Stimulated activated CD4-positive, alpha-beta T cell treated with anti-CD3 and anti-CD28 coated beads, Interleukin-1b, Interleukin-23, amount 100 ng/mL, for 24 hours (primary cell): ENCODE data around the gene CHCHD4.
A peak's percentile ranks its signal among the peaks of the same experiment; 100 is the strongest.

ENCODE experiments used
- DNase-seq, 4 experiments: peaks; one replicate each; pipeline ENCODE4 v3.0.0-alpha.2; 2020; ENCODE audit warnings: low read depth in 4 of 4, low spot score in 1 of 4

The CHCHD4 gene

DNA sequence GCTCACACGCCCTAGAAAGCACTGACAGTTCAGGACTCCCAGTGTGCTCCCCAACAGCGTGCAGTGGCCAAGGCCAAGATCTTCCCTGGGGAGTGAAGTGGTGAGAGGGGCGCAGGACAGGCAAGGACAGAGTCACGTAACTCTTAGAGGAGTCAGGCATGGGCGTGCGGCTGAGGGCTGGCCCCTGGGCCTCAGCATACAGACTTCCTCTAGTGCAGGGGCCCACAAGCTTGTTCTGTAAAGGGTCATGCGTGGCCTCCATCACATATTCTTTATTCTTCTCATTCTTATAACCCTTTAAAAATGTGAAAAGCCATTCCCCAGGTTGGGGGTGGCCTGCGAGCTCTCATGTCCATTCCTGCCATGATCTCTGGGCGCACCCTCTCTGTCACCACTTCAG lies 25.4 kb upstream of the CHCHD4 start:
- no peak for DNase-seq

DNA sequence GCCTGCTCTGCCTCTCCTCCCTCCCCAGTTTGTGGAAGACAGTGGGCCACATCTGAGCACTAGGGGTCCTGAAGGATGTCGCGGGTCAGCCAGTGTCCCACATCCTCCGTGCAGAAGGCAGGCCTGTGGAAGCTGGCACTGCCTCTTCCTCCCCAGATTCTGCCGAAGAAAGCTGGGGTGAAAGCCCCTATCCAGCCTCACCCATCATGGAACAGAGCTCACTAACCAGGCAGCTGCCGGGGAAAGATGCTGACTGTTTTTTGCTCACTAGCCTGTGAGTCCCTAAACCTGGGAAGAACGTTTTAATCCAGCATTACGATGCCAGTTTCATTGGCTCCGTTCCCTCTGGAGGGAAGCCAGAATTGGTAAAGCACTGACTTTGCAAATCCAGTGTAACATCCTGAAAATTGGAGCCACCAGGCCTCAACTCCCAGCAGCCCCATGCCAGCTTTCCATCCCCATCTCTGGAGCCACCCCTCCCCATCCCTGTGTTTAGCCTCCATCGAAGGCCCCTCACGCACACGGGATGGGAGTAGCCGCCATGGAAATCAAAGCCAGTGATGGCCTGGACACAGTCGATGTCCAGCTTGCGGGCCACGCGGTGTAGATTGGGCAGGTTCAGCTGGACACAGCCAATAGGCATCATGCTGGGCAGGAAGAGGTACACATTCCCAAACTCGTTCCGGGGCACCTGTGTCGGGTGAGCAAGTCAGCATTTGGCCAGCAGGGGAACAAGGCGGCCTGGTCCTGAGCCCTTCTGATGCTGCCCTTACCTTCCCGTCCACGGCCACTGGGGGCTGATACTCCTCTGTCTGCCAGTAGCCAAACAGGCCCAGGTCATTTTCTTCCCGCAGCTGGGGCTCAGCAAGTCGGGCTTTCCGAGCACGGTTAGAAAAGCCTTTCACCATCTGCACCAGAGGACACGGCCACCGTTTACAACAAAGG lies 23.6 kb upstream of the CHCHD4 start:
- DNase-seq, result no peak

DNA sequence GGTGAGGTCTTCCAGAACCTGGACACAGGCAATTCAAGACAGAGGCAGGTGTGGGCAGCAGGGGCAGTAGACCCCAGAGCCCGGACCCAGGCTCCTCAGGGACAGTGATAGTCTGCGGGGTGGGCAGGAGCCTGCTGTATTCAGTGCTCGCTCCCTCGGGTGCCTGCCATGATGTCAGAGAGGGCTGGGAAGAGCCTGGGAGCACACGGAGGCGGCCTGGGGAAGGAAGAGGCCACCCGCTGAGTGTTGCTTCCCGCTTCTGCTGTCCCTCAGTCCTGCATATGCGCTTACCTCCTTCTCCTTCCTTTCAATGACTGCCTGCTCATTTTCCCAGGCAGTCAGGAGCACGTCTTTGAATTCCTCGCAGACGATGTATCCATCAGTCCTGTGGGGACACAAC lies 22.9 kb upstream of the CHCHD4 start:
- no peak for DNase-seq

GRCh38 chr3:14147066-14147435 lies 22.4 kb upstream of the CHCHD4 start:
- DNase-seq, result no peak

GRCh38 chr3:14146381-14147065 lies 21.9 kb upstream of the CHCHD4 start:
- DNase-seq, result no peak

- no peak for DNase-seq
Observed at GRCh38 chr3:14145670-14146380, 21.2 kb upstream of the CHCHD4 start.

GRCh38 chr3:14145236-14145635 lies 20.6 kb upstream of the CHCHD4 start:
- DNase-seq, result no peak

DNA sequence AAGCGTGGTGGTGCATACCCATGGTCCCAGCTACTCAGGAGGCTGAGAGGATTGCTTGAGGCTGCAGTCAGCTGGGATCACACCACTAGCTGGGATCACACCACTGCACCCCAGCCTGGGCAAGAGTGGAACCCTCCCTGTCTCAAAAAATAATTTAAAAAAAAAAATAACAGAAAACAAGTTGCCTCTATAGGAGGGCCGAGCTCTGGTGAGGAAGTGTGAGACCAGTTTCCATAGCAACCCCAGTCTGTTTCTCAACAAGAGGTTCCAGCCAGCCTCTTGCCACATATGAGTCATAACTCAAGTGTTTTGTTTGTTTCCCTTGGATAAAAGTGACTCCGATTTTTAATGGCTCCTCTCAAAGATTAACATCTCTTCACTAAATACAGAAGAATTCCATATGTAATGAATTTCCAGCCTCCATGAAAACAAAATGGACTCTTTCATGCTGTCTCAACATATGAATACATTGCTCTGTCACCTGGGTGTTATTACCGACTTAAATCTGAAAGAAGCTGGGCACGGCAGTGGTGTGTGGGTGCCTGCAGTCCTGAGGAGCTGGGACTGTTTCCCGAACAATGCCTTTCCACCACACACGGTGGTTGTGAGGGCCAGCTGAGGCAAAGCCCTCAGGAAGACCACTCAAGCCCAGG lies 19.9 kb upstream of the CHCHD4 start:
- DNase-seq, result peak in 2 of 4 experiments; percentile 23 to 30

DNA sequence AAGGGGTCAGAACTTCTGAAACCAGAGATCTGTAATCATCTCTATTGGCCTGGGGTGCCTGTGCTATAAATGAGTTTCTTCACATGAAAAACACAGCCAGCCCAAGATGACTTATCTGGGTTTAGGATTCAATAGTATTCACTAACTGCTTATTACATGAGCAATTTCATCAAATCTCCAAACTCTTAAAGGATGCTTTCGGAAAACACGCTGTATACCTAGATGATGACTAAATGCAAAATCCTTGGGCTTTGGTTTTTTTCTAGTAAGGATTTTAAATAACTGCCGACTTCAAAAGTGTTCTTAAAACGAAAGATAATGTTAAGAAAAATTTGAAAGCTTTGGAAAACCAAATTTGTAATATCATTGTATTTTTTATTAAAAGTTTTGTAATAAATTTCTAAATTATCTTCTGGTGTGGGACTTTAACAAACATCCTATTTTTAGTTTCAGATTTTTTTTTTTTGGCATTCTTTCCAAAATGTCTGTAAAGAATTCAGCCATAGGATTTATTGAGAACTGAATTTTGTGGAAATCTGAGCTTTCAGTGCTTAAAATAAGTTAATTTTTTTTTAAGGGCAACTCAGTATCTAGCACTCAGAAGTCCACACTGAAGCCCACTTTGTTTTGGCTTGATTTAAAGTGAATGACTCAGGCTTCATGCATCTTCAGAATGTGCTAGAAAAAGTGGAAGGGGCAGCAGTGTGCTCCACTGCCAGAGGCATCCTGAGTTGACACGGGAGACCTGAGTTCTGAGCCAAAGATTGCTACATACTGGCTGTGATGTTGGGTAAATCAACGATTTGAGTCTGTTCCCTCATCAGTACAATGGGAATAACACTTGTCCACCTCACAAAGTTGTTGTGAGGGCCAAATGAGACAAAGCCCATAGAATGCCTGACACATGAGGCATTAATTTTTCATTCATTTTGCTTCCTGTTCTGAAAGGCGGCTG lies 18.9 kb upstream of the CHCHD4 start:
- no peak for DNase-seq

DNA sequence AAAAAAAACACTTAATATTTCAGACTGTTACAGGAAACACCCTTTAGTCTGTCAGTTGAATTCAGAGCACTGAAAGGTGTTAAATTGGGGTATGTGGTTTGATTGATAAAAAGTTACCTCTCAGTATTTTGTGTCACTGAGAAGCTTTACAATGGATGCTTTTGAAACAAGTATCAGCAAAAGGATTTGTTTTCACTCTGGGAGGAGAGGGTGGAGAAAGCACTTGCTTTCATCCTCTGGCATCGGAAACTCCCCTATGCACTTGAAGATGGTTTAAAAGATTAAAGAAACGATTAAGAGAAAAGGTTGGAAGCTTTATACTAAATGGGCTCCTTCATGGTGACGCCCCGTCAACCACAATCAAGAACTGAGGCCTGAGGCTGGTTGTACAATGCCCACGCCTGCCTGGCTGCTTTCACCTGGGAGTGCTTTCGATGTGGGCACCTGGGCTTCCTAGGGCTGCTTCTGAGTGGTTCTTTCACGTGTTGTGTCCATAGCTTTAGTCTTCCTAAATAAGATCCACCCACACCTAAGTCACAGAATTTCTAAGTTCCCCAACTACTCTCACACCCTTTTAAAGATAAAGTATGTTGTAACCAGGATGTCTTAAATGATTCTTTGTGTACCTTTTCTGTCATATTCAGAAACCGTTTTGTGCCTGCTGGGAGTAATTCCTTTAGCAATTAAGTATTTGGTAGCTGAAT lies 18.0 kb upstream of the CHCHD4 start:
- no peak for DNase-seq

GRCh38 chr3:14141602-14142341 lies 17.1 kb upstream of the CHCHD4 start:
- no peak for DNase-seq

GRCh38 chr3:14141144-14141543 lies 16.5 kb upstream of the CHCHD4 start:
- DNase-seq, result no peak

DNA sequence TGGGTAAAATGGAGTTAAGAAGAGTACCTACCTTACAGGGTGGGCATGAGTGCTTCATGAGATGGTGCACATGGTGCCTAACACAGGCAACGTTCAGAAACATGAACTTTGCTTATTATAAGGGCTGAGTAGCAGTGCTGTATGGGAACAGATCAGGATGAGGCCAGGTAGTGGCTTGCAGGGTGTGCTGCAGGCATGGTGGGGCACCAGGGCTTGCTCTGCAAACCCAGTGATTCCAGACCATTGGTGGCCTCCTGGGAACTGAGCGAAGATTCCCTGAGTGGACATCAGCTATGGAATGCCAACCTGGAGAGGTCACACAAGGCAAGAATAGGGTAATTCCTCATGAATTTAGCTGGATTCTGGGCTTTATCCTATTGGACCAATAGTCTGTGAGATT lies 16.0 kb upstream of the CHCHD4 start:
- no peak for DNase-seq

DNA sequence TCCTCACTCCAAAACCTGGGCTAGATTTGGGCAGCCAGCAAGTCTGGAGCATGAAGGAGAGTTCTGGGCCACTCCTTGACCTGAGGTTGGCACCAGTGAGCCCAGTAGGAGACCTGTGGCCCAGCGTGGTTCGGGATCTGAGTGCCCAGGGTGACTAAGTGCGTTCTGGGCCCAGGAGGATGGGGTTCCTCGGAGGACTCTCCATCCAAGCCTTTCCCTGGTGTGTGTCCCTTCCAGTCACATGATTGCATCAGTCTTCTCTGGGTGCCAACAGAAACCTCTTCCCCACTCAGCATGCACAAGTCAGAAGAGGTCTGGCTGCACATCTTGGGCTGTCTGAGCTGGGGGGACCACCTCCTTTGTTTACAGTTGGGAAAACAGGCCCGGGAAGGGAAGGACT lies 15.1 kb upstream of the CHCHD4 start:
- no peak for DNase-seq

GRCh38 chr3:14138878-14139655 lies 14.4 kb upstream of the CHCHD4 start:
- DNase-seq, result no peak

DNA sequence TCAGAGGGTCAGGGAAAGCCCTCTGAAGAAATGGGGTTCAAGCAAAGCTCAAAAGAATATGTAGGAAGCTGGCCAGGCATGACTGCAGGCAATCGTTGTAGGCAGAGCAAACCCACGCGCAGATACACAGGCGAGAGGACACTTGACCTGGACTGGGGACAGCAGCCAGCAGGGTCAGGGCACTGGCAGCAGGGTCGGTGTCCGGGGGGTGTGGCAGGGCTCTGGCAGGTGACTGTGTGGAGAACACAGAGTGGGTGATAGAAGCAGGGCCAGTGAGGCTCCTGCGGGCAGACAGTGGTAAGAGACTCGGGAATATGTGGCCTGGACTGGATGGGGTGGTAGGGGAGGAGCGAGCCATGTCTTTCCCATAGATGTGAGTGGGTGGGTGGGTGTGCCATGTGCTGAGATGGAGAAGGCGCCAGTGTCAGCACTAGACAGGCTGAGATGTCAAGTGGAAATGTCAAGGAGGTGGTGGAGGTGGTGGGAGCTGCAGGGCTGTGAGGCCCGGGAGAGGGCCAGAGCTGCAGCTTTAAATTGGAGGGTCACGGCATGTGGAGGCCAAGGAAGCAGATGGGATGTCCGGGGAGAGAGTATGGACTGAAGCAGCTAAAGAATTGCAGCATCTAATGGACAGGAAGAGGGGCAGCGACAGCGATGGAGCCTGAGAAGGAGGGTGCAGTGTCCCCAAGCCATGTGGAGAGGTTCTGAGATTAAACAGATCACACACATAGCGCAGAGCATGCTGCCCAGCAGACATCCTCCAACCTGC lies 13.6 kb upstream of the CHCHD4 start:
- DNase-seq, result no peak

GRCh38 chr3:14137445-14137844 lies 12.8 kb upstream of the CHCHD4 start:
- DNase-seq, result no peak
